Esophagus (tissue), 2 donors: ENCODE data around the gene RAB4A. TPM values are rescaled to one million over a fixed set of nuclear protein-coding genes. Genes with fewer than 3 reads are reported as not detected.
"Not testable (repeated sequence)": the region's sequence is repeated elsewhere in the genome, so short reads cannot be mapped to it uniquely, and the experiment has no call there.

Experiments
- H3K27ac ChIP-seq, 2 donors: one replicate each; pipeline ENCODE4 v1.5.1; 2013; ENCODE audit warnings: low read depth in 2 of 2, mild to moderate bottlenecking in 2 of 2, inconsistent platforms in 1 of 2, low read length in 1 of 2, moderate library complexity in 1 of 2
- H3K27me3 ChIP-seq, 2 donors: one replicate each; pipeline ENCODE4 v1.6.1; 2013; ENCODE audit warnings: low read length in 2 of 2, control low read depth in 1 of 2, mild to moderate bottlenecking in 1 of 2; ENCODE audit not compliant: insufficient read depth in 2 of 2, control insufficient read depth in 1 of 2
- H3K36me3 ChIP-seq, 2 donors: one replicate each; pipeline ENCODE4 v1.6.1; 2013; ENCODE audit warnings: low read length in 1 of 2; ENCODE audit not compliant: control insufficient read depth in 2 of 2, insufficient read depth in 2 of 2
- H3K4me1 ChIP-seq, 2 donors: one replicate each; pipeline ENCODE4 v1.6.1; 2013; ENCODE audit warnings: low read length in 1 of 2; ENCODE audit not compliant: control insufficient read depth in 2 of 2, insufficient read depth in 2 of 2
- H3K4me3 ChIP-seq, 2 donors: one replicate each; pipeline ENCODE4 v1.5.1; 2013; ENCODE audit warnings: low read length in 2 of 2, mild to moderate bottlenecking in 2 of 2, low read depth in 1 of 2, moderate library complexity in 1 of 2
- H3K9me3 ChIP-seq, 2 donors: one replicate each; pipeline ENCODE4 v1.6.1; 2013; ENCODE audit warnings: mild to moderate bottlenecking in 2 of 2, low read depth in 1 of 2, low read length in 1 of 2, moderate library complexity in 1 of 2; ENCODE audit not compliant: control insufficient read depth in 2 of 2, insufficient read depth in 1 of 2
- WGBS, 2 donors: extraction: QIAGEN DNeasy Blood & Tissue Kit; methylation state at CpG; one replicate each; pipeline ENCODE4 v1.1.7; 2013; 5-methylcytosine and 5-hydroxymethylcytosine counted together
- polyA plus RNA-seq, 2 donors: library from polyadenylated mRNA; stranded (reverse); fragments of 200-250 nt; gene quantifications; one replicate each; pipeline ENCODE4 v1.2.3, GENCODE V29; 2013
- donor health status: healthy with polysubstance abuse.
- donor health status: Bipolar disorder and iron deficiency.

The RAB4A gene
- polyA plus RNA-seq, 2 donors, result 15.0 to 36.6 TPM

DNA sequence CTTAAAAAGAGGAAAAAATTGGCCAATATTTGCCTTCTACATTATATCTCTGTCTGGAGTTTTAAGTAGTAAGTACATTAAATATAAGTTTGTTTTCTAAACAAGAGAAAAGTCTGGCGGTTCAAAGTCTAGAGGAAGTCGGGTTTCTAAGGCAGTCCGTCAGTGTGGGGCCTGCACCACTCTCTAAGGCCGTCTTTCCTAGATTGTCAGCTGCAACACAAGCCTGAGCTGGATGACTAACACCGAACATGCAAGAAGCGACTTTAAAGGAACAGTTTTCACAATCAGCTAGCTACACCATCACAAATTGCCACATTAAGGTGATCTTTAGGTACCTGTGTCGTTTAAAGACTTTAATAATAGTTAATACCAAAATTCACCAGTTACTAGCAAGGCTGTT, 52.3 kb downstream of the RAB4A start:
- WGBS, 2 donors, result 87 to 91% methylated on average over 7 of the region's 7 CpGs
- H3K27ac ChIP-seq, result no peak overlapping the region
- H3K4me3 ChIP-seq, result no peak overlapping the region
- no peaks in the 10 kb centered on the region for H3K27me3 ChIP-seq
- H3K4me1 ChIP-seq, result no peaks in the 10 kb centered on the region
- no peaks in the 10 kb centered on the region for H3K9me3 ChIP-seq
- H3K36me3 ChIP-seq, result peaks cover 7 to 11% of the 10 kb centered on the region in 2 donors

DNA sequence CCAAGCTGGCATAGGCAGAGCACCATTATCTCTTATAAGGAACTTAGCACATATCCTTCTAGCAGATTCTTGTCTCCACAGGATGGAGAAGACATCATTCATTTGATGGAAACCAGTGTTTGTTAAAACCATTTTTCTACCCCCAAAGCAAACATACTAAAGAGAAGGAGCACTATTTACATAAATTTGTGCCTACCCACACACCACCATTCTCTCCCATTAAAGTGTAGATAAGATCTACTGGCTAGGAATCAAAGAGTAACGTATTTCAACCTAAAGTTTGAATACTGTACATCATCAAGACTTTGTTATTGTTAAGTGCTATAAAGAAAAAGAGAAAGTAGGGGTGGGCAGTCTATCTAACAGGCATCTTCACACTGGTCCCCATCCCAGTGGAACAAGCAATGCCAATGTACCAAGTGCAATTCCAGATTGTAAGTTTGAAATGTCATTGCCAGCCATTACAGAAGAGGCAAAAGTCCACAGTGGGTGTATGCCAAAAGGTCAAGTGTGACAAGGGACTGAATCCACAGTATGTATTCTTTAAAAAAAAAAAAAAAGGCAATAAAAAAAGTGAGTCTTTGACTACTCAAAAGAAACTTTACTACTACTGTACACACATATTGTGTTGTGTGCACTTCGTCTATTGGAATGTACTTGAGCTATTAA, 53.1 kb downstream of the RAB4A start:
- H3K27ac ChIP-seq, result no peak overlapping the region
- H3K36me3 ChIP-seq, result peaks cover 7 to 11% of the 10 kb centered on the region in 2 donors
- 83 to 94% methylated on average over 2 of the region's 2 CpGs for WGBS, 2 donors
- H3K27me3 ChIP-seq, result no peaks in the 10 kb centered on the region
- H3K4me3 ChIP-seq, result no peak overlapping the region
- H3K4me1 ChIP-seq, result no peaks in the 10 kb centered on the region
- no peaks in the 10 kb centered on the region for H3K9me3 ChIP-seq

DNA sequence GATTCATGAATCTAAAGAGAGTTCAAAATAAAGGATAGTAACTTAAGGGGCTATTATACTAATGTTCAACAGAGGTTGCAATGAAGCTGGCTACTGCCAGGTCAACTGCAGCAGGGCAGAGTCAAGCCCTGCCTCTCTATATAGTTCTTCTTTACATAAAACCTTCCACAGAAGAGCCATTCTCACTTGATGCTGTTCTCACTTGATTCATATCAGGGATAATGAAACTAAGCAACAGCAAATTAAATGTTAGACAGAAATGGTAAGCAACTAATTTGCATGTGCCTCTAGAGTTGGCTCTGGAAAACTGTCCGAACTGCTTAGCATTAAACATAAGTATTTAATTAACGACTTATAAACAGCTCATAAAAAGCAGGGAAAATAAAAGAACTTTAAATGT, 54.5 kb downstream of the RAB4A start:
- H3K27me3 ChIP-seq, result no peaks in the 10 kb centered on the region
- no peaks in the 10 kb centered on the region for H3K9me3 ChIP-seq
- H3K4me3 ChIP-seq, result no peak overlapping the region
- H3K36me3 ChIP-seq, result peaks cover 2 to 8% of the 10 kb centered on the region in 2 donors
- no peak overlapping the region for H3K27ac ChIP-seq
- no peaks in the 10 kb centered on the region for H3K4me1 ChIP-seq
- WGBS, 2 donors, result 64 to 69% methylated on average over 2 of the region's 2 CpGs

DNA sequence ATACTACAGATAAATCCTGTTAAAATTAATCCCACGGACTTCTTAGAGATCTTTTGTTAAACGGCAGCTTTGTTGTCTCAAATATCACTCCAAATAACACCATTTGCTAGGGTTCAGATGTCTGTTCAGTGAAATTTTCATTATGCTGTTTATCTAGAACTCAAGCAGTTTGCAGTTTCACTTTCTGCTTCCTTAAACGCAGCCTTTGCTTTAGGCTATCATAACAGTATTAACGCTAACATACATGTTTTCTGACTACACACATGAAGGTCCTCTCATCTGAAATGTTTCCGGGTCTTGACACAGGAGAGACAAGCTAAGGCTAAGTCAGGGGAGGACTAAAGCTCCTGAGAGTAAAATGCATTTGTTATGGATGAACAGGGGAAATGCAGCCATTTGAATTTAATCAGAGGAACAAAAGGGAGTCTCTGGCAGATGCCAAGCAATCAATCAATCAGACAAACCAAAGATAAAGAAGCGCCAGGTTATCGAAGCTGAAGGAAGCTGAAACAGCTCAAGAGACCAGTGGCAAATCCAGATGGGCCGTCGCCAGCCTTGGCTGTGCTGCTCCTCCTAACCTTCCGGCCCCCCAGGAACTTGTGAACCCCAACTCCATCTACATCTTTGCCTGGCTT, 55.1 kb downstream of the RAB4A start:
- WGBS, 2 donors, result 66% methylated on average over 10 of the region's 10 CpGs
- Histone ChIP-seq H3K27me3 (no peaks in the 10 kb centered on the region), H3K4me1 (no peaks in the 10 kb centered on the region), H3K9me3 (no peaks in the 10 kb centered on the region), H3K4me3 (no peak overlapping the region), H3K36me3 (peaks cover 2 to 8% of the 10 kb centered on the region in 2 donors), H3K27ac (no peak overlapping the region)

DNA sequence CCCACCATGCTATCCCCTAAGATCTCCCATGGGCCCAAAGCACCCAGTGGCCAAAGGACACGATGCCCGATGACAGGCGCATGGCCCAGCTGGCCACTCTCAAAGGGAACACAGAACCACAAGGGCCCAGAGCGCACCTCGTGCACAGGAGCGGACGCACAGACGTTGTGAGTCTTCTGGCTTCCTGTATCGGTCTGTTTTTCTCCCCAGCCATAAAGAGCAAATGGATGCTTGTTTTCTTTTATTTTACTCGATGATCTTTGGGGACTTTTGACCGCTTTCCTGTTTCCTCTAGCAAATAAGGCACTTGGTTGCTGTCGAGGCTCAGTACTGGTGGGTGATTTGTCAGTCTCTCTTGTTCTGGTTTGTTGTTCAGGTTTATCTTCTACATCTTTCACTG, 55.7 kb downstream of the RAB4A start:
- WGBS, 2 donors, result 91% methylated on average over 12 of the region's 12 CpGs
- Histone ChIP-seq H3K4me3 (no peak overlapping the region), H3K27me3 (no peaks in the 10 kb centered on the region), H3K36me3 (peaks cover 2 to 8% of the 10 kb centered on the region in 2 donors), H3K9me3 (no peaks in the 10 kb centered on the region), H3K27ac (no peak overlapping the region), H3K4me1 (no peaks in the 10 kb centered on the region)

DNA sequence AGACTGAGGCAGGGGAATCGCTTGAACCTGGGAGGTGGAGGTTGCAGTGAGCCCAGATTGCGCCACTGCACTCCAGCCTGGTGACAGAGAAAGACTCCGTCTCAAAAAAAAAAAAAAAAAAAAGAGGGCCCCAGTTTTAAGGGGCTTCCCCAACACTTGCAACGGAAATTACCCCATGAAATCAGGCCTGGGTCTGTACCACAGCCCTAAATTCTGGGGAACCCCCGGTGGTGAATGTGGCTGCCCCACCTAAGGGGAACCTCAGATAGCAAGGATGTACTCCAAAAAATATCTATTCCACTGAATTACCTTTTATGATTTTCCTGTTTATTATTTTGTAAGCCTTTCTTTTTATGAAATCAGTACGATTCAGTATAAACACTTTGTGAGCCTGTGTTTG, 56.9 kb downstream of the RAB4A start:
- H3K4me1 ChIP-seq, H3K4me3 ChIP-seq, H3K27ac ChIP-seq, H3K36me3 ChIP-seq, H3K9me3 ChIP-seq, H3K27me3 ChIP-seq: not testable (repeated sequence)
- 86 to 90% methylated on average over 6 of the region's 6 CpGs for whole genome bisulfite sequencing, 2 donors

DNA sequence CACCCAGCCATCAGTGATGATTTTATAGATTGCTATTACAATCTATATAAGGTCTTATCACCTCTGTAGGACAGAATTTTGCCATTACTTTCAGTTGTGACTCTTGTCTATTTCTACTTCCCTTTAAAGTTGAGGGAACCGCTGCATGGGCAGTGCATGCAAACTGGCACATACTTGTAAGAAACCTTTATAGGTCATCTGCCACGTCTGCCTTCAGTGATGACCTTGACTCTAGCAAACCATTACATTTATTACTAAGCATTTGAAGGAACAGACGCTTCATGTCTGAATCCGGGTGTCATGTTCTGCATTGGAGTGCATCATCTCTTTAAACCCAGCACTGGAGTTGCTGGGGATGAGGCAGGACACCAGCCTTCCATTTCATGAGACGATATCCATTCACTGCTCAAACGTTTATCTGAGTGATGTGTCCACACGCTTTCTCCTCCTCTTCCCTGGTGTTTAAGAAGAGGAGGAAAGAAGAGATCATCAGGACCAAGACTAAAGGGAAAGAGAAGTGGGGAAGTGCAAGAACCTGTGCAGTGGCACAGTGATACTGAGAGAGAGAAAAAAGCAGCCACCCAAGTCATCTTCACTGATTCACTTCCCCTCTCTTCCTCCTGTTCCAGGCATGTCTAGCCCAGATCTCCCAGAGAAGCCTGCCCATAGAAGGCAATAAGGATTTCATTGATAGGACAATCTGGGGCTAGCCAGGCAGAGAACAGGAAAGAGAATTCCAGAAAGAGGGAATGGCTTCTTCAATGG, 57.9 kb downstream of the RAB4A start:
- 80 to 89% methylated on average over 7 of the region's 7 CpGs for WGBS, 2 donors
- no peaks in the 10 kb centered on the region for H3K9me3 ChIP-seq
- no peaks in the 10 kb centered on the region for H3K4me1 ChIP-seq
- no peaks in the 10 kb centered on the region for H3K27me3 ChIP-seq
- peaks cover 2 to 8% of the 10 kb centered on the region in 2 donors for H3K36me3 ChIP-seq
- H3K27ac ChIP-seq, result no peak overlapping the region
- no peak overlapping the region for H3K4me3 ChIP-seq

DNA sequence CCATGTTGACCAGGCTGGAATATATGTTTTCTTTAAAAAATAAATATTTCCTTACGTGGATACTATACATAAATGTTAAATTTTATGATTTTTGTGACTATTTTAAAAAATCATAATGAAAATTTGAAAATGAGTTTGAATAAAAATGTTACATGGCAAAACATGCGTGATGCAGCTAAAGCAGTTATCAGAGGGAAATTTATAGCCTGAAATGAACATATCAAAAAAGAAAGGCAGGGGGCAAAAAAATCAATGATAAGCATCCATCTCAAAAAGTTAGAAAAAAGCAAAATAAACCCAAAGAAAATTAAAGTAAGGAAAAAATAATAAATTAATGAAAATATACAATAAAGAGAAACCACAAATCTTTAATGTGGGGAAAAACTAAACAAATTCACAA, 63.4 kb downstream of the RAB4A start:
- H3K36me3 ChIP-seq, result peaks cover 0 to 2% of the 10 kb centered on the region in 2 donors
- H3K4me1 ChIP-seq, result no peaks in the 10 kb centered on the region
- WGBS, 2 donors, result 93 to 98% methylated on average over 2 of the region's 2 CpGs
- no peak overlapping the region for H3K27ac ChIP-seq
- H3K27me3 ChIP-seq, result no peaks in the 10 kb centered on the region
- no peaks in the 10 kb centered on the region for H3K9me3 ChIP-seq
- H3K4me3 ChIP-seq, result no peak overlapping the region

DNA sequence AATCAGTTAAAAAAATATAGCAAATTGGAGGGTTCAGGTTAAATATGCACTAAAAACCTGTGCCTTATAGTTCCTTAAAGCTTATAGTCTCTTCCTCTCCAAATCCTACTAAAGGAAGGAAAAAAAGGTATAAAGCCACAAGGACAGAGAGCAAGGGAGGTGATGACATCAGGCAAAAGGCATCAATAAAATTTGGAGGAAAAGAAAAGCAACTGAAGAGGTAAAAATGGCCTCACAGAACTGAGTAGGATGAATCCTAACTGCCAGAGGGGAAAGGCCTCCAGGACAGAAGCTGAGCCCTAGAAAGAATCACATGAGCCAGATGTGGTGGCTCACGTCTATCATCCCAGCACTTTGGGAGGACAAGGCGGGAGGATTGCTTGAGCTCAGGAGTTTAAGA, 63.8 kb downstream of the RAB4A start:
- H3K27me3 ChIP-seq, result no peaks in the 10 kb centered on the region
- 96 to 97% methylated on average over 2 of the region's 2 CpGs for WGBS, 2 donors
- H3K9me3 ChIP-seq, result no peaks in the 10 kb centered on the region
- no peak overlapping the region for H3K4me3 ChIP-seq
- no peaks in the 10 kb centered on the region for H3K36me3 ChIP-seq
- no peaks in the 10 kb centered on the region for H3K4me1 ChIP-seq
- no peak overlapping the region for H3K27ac ChIP-seq
